ENCODE data around the gene MICAL1.

Gene MICAL1

DNA sequence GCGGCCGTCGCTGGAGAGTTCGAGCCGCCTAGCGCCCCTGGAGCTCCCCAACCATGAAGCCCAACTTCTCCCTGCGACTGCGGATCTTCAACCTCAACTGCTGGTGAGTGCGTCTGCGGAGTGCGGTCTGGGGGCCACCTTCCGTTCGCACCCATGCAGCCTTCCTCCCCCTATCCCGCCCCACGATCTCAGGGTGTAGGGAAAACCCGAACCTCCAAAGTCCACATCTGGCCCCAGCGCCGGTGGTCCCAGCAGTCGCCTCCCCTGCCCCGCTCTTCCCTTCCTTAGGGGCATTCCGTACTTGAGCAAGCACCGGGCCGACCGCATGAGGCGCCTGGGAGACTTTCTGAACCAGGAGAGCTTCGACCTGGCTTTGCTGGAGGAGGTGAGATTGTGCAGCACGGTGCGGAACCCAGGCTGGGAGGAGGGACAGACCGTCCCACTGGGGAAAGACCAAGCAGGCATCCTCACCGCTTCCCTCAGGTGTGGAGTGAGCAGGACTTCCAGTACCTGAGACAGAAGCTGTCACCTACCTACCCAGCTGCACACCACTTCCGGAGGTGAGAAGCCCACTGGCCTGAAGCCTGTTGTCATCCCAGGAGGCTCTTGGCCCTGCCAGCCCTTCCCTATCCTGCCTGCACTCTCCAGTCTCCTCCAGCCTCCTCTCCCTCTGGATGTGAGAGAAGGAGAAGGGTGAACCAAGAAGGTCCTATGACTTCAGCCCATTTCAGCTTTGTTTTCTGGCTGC is 14.3 kb downstream of the MICAL1 start:
- H3K27ac ChIP-seq, result peak overlapping the region; percentile 85
- peak; percentile 65 for DNase-seq

DNA sequence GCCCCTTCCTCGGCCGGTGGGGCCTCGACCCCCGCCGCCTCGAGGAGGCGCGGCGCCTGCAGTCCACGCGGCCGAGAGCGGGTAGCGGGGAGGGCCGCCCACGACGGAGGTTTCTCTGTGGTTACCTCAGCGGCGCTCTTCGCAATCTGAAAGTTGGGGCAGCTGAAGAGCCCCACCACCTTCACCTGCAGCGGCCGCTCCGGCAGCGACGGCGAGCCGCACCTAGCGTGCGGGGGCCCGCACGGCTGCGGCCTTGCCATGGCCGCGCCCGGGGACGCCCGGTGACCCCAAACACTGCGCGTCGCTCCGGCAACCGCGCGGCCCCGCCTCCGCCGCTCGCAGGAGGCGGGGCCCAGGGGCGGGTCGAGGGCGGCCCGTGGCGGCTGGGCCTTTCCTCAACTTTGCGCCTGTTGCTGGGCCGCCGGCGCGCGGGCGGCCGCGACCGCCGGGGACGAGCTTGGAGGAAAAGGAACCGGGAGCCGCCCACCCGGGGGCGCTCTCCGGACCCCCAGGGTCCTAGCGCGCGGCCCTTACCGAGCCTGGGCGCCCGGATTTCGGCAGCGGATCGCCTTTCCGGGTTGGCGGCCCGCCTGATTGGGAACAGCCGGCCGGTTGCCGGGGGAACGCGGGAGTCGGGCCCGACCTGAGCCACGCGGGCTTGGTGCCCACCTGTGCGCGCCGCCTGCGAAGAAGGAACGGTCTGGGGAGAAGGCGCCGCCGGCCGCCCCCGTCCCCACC is 15.1 kb downstream of the MICAL1 start, which contains the start of the genes PPIL6 and SMPD2:
Gene PPIL6, minus strand, starts transcription at position 298 of the 738 bp plus-strand sequence. Its CDS starts 38 bp downstream, at position 260.
Gene SMPD2, plus strand, starts transcription at position 394 of the 738 bp plus-strand sequence. CDS start 398 bp downstream, outside the sequence.
- peak within 1 kb of the TSS; percentile 85 for H3K27ac ChIP-seq
- TF ChIP-seq, protein P1, sequence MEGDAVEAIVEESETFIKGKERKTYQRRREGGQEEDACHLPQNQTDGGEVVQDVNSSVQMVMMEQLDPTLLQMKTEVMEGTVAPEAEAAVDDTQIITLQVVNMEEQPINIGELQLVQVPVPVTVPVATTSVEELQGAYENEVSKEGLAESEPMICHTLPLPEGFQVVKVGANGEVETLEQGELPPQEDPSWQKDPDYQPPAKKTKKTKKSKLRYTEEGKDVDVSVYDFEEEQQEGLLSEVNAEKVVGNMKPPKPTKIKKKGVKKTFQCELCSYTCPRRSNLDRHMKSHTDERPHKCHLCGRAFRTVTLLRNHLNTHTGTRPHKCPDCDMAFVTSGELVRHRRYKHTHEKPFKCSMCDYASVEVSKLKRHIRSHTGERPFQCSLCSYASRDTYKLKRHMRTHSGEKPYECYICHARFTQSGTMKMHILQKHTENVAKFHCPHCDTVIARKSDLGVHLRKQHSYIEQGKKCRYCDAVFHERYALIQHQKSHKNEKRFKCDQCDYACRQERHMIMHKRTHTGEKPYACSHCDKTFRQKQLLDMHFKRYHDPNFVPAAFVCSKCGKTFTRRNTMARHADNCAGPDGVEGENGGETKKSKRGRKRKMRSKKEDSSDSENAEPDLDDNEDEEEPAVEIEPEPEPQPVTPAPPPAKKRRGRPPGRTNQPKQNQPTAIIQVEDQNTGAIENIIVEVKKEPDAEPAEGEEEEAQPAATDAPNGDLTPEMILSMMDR (IDR thresholded peaks at IDR 0.05; ENCODE audit: low read depth, low read length), result peak; percentile 43
- H3K27me3 ChIP-seq (ENCODE audit: insufficient read depth, low read depth, severe bottlenecking), result no peaks in the 10 kb centered on the region
- H3K4me3 ChIP-seq (ENCODE audit: low read depth, low read length), result peak within 1 kb of the TSS; percentile 72
- H3K36me3 ChIP-seq, result peaks cover 36% of the 10 kb centered on the region
- no peaks in the 10 kb centered on the region for H3K9me3 ChIP-seq (ENCODE audit: severe bottlenecking)
- DNase-seq, result peak; percentile 89

More for the DNA sequence above, 14.3 kb downstream of the MICAL1 start:
- H3K36me3 ChIP-seq, result peaks cover 42% of the 10 kb centered on the region
- H3K4me3 ChIP-seq (ENCODE audit: low read depth, low read length), result peak overlapping the region; percentile 71
- no peaks in the 10 kb centered on the region for H3K27me3 ChIP-seq (ENCODE audit: insufficient read depth, low read depth, severe bottlenecking)
- no peaks in the 10 kb centered on the region for H3K9me3 ChIP-seq (ENCODE audit: severe bottlenecking)
- TF ChIP-seq, protein P1 (IDR thresholded peaks at IDR 0.05; ENCODE audit: low read depth, low read length), result peak; percentile 37; the same call in 1 of the 2 replicates

DNA sequence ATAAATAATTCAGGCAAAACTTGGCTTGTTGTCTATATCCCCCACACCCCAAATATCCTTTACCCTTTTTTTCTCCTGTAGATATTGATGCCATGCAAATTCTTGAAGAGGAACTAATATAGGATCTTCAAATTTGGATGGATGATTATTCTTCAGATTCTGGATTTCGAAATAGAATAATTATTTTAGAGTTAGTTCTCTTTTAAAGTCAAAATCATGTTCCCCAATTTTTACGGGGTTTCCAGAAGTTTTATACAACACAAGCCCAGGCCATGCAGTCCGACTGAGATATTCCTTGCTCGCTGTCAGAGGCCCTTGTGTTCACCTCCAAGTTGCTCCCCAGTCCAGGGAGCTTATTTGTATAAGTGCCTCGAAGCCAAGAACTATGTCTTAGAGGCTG is 19.5 kb downstream of the MICAL1 start:
- Histone ChIP-seq H3K4me3 (ENCODE audit: low read depth, low read length) (no peak overlapping the region), H3K9me3 (ENCODE audit: severe bottlenecking) (no peaks in the 10 kb centered on the region), H3K27ac (no peak overlapping the region), H3K27me3 (ENCODE audit: insufficient read depth, low read depth, severe bottlenecking) (no peaks in the 10 kb centered on the region), H3K36me3 (no peaks in the 10 kb centered on the region)
- TF ChIP-seq, protein P1 (IDR thresholded peaks at IDR 0.05; ENCODE audit: low read depth, low read length), result no peak
- DNase-seq, result no peak

DNA sequence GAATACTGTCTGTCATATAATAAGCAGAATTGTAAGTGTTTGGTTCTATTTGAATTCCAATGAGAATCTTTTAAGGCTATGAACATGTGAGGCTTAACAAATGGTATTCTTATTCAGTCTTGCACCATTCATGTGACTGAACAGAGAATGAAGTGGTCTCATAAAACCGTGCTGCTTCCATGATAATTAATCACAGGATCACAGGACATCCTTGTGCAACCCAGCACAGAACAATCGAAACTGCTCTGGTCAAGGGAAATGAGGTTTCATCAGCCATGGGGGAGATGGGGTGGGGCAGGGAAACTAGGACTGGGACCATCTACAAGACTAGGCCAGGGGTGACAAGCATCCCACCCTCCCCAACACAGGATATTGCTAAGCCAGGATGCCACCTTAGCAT is 21.1 kb downstream of the MICAL1 start:
- Histone ChIP-seq H3K27ac (no peak overlapping the region), H3K36me3 (no peaks in the 10 kb centered on the region), H3K9me3 (ENCODE audit: severe bottlenecking) (no peaks in the 10 kb centered on the region), H3K4me3 (ENCODE audit: low read depth, low read length) (no peak overlapping the region), H3K27me3 (ENCODE audit: insufficient read depth, low read depth, severe bottlenecking) (no peaks in the 10 kb centered on the region)
- no peak for DNase-seq
- TF ChIP-seq, protein P1 (IDR thresholded peaks at IDR 0.05; ENCODE audit: low read depth, low read length), result no peak

DNA sequence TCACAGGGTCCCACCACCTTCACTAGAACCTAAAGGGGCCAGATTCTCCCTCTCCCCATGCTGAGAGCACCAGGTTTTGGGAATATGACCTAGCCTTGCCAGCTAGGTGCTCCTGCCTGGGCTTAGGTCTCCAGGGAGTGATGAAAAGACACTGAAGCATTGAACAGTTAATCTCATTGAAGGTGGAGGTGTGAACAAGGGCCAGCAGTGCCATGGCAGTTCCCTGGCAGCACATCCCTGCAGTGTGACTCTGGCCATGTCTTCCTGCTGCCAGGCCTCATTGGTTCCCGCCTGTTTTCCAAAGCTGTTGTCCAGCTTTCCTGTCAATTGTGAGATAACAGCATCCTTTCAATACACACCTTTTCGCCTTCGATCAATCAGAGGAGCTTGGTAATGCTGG is 26.1 kb downstream of the MICAL1 start:
- Histone ChIP-seq H3K27ac (no peak overlapping the region), H3K27me3 (ENCODE audit: insufficient read depth, low read depth, severe bottlenecking) (no peaks in the 10 kb centered on the region), H3K36me3 (no peaks in the 10 kb centered on the region), H3K9me3 (ENCODE audit: severe bottlenecking) (no peaks in the 10 kb centered on the region), H3K4me3 (ENCODE audit: low read depth, low read length) (no peak overlapping the region)
- no peak for DNase-seq
- TF ChIP-seq, protein P1 (IDR thresholded peaks at IDR 0.05; ENCODE audit: low read depth, low read length), result no peak
